Type B pancreatic cell (in vitro differentiated cells): Measurements from ENCODE around the gene GIPC3. TPM values are rescaled to one million over a fixed set of nuclear protein-coding genes. Genes with fewer than 3 reads are reported as not detected.

Source experiments
- DNase-seq: peaks from one replicate; pipeline ENCODE4 v3.0.0; 2021; ENCODE audit warnings: mixed read lengths; ENCODE audit not compliant: unreplicated experiment; ENCODE audit errors: extremely low spot score
- H3K27ac Mint-ChIP-seq: 2 replicates; pipeline ENCODE4 v1.8.0; 2021; ENCODE audit warnings: mild to moderate bottlenecking, mixed read lengths
- H3K27me3 Mint-ChIP-seq: 2 replicates; pipeline ENCODE4 v1.8.0; 2021; ENCODE audit warnings: mixed read lengths
- H3K36me3 Mint-ChIP-seq: 2 replicates; pipeline ENCODE4 v1.8.0; 2021; ENCODE audit warnings: mixed read lengths
- H3K4me1 Mint-ChIP-seq: one replicate; pipeline ENCODE4 v1.8.0; 2021; ENCODE audit warnings: mixed read lengths; ENCODE audit not compliant: unreplicated experiment
- H3K4me3 Mint-ChIP-seq: 2 replicates; pipeline ENCODE4 v1.8.0; 2021; ENCODE audit warnings: mild to moderate bottlenecking, mixed read lengths
- H3K9me3 Mint-ChIP-seq: 2 replicates; pipeline ENCODE4 v1.8.0; 2021; ENCODE audit warnings: mixed read lengths
- total RNA-seq: library from RNA; stranded (reverse); gene quantifications from 2 replicates; pipeline ENCODE4 v1.2.1, GENCODE V29; 2021; ENCODE audit warnings: low replicate concordance
- TF ChIP-seq, protein P1 (sequence below): fragments of 200-600 bp; sonication (generic); conservative IDR thresholded peaks from 2 replicates; pipeline ENCODE4 v1.5.0; 2021; ENCODE audit warnings: antibody characterized with exemption, mild to moderate bottlenecking

The GIPC3 gene
- total RNA-seq, 1 donor from 2014 or later, result 0.07 TPM

DNA sequence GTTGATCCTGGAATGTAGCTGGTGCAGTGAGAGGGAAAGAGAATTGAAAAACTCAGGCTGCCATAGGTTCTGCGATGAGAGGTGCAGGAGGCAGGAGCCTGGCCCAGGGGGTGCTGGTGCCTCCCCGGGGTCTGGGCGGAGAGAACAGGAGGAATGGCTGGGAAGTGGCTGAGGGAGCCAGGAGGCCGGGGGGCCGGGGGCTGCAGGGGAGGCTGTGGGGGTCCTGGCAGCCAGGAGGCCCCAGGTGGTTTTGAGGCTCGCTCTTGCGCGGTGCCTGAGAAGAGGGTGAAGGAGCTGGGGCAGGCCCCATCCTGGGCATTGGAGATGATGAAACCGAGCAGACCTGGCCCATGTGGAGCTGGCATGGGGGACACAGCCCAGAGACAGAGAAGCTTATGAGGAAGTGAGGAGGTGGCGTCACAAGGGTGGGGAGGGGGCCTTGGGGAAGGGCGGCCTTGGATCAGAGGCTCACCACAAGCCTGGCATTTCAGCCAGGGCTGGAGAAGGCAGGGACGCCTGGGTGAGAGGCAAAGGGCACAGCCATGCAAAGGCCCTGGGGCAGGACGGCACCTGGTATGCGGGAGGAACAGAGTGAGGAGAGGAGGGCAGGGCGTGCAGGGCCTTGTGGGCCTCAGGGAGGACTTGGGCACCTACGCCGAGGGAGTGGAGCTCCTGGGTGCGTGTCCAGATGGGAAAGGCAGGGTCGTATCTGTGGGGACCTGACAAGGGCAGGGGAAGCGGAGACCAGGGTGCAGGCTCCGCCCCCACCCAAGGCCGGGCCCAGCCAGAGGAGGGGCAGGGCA is 47.6 kb upstream of the GIPC3 start:
- Mint-ChIP-seq H3K27ac (peak overlapping the region; percentile 46), H3K4me1 (peaks cover 8% of the 10 kb centered on the region), H3K27me3 (no peaks in the 10 kb centered on the region), H3K4me3 (no peak overlapping the region), H3K36me3 (no peaks in the 10 kb centered on the region), H3K9me3 (no peaks in the 10 kb centered on the region)
- DNase-seq, result peak; percentile 67
- TF ChIP-seq, protein P1, sequence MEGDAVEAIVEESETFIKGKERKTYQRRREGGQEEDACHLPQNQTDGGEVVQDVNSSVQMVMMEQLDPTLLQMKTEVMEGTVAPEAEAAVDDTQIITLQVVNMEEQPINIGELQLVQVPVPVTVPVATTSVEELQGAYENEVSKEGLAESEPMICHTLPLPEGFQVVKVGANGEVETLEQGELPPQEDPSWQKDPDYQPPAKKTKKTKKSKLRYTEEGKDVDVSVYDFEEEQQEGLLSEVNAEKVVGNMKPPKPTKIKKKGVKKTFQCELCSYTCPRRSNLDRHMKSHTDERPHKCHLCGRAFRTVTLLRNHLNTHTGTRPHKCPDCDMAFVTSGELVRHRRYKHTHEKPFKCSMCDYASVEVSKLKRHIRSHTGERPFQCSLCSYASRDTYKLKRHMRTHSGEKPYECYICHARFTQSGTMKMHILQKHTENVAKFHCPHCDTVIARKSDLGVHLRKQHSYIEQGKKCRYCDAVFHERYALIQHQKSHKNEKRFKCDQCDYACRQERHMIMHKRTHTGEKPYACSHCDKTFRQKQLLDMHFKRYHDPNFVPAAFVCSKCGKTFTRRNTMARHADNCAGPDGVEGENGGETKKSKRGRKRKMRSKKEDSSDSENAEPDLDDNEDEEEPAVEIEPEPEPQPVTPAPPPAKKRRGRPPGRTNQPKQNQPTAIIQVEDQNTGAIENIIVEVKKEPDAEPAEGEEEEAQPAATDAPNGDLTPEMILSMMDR, result no peak

DNA sequence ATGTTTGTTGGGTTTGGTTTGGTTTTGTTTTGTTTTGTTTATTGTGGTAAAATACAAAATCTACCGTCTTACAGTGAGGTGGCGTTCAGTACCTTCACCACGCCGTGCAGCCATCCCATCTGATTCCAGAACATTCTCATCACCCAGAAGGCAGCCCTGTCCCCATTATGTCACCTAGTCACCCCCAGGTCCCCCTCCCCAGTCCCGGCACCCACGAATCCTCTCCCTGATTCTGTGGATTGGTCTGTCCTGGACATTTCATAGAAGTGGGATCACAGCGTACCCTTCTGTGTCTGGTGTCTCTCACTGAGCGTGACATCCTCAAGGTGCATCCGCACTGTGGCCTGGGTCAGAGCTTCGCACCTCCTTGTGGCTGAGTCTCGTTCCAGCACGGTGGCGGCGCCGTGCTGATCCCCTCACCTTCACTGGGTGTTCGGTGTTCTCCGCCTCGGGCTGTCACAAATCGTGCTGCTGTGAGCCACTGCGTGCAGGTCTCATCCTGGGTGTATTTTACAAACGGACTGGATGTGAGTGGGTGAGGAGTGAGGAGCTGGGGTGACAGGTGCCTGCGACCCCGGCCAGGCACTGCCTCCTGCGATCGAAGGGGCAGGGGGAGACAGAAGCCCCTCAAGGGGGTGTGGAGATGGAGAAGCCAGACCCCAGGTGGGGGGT is 46.9 kb upstream of the GIPC3 start:
- TF ChIP-seq, protein P1, result no peak
- peak overlapping the region; percentile 46 for H3K27ac Mint-ChIP-seq
- H3K9me3 Mint-ChIP-seq, result no peaks in the 10 kb centered on the region
- H3K36me3 Mint-ChIP-seq, result no peaks in the 10 kb centered on the region
- H3K4me1 Mint-ChIP-seq, result peaks cover 8% of the 10 kb centered on the region
- no peaks in the 10 kb centered on the region for H3K27me3 Mint-ChIP-seq
- no peak for DNase-seq
- no peak overlapping the region for H3K4me3 Mint-ChIP-seq

DNA sequence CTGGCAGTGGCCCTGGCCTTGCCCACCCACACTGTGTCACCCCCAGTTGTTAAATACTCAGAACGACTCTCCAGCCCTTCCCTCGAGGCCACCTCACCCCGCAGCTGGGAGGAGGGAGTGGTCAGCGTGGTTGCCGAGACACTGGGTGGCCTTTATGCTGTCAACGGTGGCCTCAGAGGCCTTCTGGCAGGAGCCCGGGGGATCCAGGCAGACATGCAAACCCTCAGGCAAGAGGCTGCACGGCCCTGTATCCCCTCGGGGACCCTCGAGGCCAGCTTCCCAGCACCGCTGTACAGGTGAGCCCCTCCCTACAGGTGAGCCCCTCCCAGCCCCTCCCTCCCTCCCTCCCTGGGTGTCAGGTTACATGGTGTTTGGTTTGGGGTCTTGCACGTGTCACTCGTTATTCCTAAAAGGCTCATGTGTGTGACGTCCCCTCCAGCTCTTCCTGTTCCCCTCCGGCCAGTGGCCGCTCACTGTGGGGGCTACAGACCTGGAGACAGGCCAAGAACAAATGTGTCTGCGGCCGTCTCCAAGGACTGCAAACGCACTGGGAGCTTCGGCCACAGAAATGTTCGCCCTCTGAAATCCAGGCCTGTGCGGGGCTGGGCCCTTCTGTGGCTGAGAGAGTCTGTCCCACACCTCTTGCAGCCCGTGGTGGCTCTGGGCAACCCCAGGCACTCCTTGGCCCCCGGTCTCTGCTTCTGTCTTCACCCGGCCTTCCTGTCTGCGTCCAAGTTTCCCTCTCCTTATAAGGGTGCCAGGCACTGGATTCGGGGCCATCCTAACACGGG is 46.1 kb upstream of the GIPC3 start, which contains the start of gene TEKTIP1:
TEKTIP1 (plus strand) TSS at position 210 of the 791 bp plus-strand sequence; CDS start at position 214, 4 bp downstream.
- DNase-seq, result no peak
- Mint-ChIP-seq H3K27me3 (no peaks in the 10 kb centered on the region), H3K27ac (peak within 1 kb of the TSS; percentile 46), H3K4me3 (no peak within 1 kb of the TSS), H3K36me3 (no peaks in the 10 kb centered on the region), H3K9me3 (no peaks in the 10 kb centered on the region), H3K4me1 (peaks cover 8% of the 10 kb centered on the region)
- TF ChIP-seq, protein P1, result no peak

DNA sequence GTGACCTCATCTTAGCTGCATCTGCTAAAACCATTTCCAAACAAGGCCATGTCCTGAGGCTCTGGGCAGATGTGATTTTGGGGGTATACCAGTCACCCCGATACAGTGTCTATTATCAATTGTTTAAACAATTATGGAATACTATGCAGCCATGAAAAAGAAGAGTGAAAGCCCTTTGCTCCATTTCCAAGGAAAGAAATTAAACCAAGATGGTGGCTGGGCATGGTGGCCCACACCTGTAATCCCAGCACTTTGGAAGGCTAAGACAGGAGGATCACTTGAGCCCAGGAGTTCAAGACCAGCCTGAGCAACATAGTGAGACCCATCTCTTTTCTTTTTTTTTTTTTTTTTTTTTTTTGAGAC is 45.5 kb upstream of the GIPC3 start:
- Mint-ChIP-seq H3K27me3 (no peaks in the 10 kb centered on the region), H3K4me1 (peaks cover 8% of the 10 kb centered on the region), H3K36me3 (no peaks in the 10 kb centered on the region), H3K9me3 (no peaks in the 10 kb centered on the region), H3K4me3 (no peak overlapping the region), H3K27ac (peak overlapping the region; percentile 16)
- DNase-seq, result no peak
- TF ChIP-seq, protein P1, result no peak

DNA sequence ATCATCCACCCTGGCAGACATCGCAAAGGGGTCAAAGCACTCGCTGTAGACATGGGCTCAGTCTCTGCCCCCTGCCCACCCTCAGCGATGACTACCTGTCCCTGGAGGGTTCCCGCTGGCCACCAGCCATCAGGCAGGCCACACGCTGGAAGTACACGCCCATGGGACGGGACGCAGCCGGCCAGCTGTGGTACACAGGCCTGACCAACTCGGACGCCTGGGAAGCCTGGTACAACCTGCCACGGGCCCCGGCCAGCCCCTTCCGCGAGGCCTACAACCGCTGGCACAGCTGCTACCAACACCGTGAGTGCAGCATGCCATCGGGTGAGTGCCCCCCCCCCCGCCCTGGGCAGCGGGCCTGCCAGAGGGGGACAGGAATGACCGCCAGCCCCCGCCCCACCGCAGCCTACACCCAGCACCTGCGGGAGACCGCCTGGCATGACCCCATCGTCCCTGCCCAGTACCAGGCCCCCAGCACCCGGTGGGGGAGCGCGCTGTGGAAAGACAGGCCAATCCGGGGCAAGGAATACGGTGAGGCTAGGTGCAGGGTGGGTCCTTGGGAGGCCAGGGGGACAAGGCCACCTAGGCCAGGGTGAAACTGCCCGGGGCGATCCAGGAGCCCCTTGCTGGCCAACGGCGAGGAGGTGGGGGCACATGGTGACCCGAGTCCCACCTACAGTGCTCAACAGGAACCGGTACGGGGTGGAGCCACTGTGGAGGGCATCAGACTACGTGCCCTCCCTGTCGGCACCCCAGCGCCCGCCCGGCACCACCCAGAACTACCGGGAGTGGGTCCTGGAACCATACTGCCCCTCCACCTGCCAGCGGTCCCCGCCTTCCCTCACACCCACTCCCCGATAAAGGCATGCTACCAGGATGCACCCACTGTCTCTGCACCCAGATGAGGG is 41.9 kb upstream of the GIPC3 start:
- Mint-ChIP-seq H3K27me3 (no peaks in the 10 kb centered on the region), H3K27ac (no peak overlapping the region), H3K9me3 (no peaks in the 10 kb centered on the region), H3K4me1 (peaks cover 3% of the 10 kb centered on the region), H3K4me3 (no peak overlapping the region), H3K36me3 (no peaks in the 10 kb centered on the region)
- DNase-seq, result no peak
- TF ChIP-seq, protein P1, result no peak
